Endothelial cell (in vitro differentiated cells): ENCODE results near the gene PSMD5. TPM values are rescaled to one million over a fixed set of nuclear protein-coding genes. Genes with fewer than 3 reads are reported as not detected.

Experiments used
- DNase-seq: peaks from one replicate; pipeline ENCODE4 v3.0.0; 2021; ENCODE audit warnings: low spot score
- H3K27ac Mint-ChIP-seq: one replicate; pipeline ENCODE4 v1.8.0; 2021; ENCODE audit warnings: mixed read lengths, inconsistent platforms; ENCODE audit not compliant: unreplicated experiment
- H3K27me3 Mint-ChIP-seq: one replicate; pipeline ENCODE4 v1.8.0; 2021; ENCODE audit warnings: mild to moderate bottlenecking, moderate library complexity, mixed read lengths, inconsistent platforms; ENCODE audit not compliant: unreplicated experiment
- H3K36me3 Mint-ChIP-seq: one replicate; pipeline ENCODE4 v1.8.0; 2021; ENCODE audit warnings: mild to moderate bottlenecking, low read depth, mixed read lengths, inconsistent platforms; ENCODE audit not compliant: unreplicated experiment
- H3K4me1 Mint-ChIP-seq: one replicate; pipeline ENCODE4 v1.8.0; 2021; ENCODE audit warnings: mild to moderate bottlenecking, mixed read lengths, inconsistent platforms; ENCODE audit not compliant: unreplicated experiment
- H3K4me3 Mint-ChIP-seq: one replicate; pipeline ENCODE4 v1.8.0; 2021; ENCODE audit warnings: mild to moderate bottlenecking, mixed read lengths, inconsistent platforms; ENCODE audit not compliant: unreplicated experiment
- H3K9me3 Mint-ChIP-seq: one replicate; pipeline ENCODE4 v1.8.0; 2021; ENCODE audit warnings: mixed read lengths, inconsistent platforms; ENCODE audit not compliant: unreplicated experiment
- CTCF ChIP-seq: fragments of 200-600 bp; sonication (generic); IDR thresholded peaks from one replicate; pipeline ENCODE4 v1.5.0; 2021; ENCODE audit warnings: antibody characterized with exemption; ENCODE audit not compliant: unreplicated experiment
- total RNA-seq: library from RNA; stranded (reverse); fragmentation: NEBNext Ultra II Directional; extraction: Animal tissue kit (Norgen Biotek cat#: 25700); gene quantifications from one replicate; pipeline ENCODE4 v1.2.1, GENCODE V29; 2021; ENCODE audit not compliant: unreplicated experiment

The PSMD5 gene
- total RNA-seq, 1 donor from 2014 or later, result 42.9 TPM

DNA sequence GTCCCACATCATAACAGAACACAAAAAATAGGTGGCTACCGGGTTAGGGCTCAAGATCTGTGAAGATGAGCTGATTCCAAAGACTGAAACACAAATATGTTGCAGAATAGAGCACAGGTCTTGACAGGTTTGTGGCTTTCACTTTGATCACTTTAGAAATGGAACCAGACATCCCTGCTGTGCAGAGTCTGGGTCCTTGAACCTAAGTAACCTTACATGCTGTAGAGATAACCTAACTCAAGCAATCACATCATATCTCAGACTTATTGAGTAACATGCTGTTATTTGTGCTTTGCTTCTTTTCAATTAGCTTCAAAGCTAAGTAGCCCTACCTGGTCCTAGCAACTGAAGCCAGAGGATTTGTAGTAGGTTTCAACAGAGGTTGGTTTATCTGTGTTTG, 73.8 kb downstream of the PSMD5 start:
- peaks cover 14% of the 10 kb centered on the region for H3K36me3 Mint-ChIP-seq
- no peak for TF ChIP-seq CTCF
- no peaks in the 10 kb centered on the region for H3K9me3 Mint-ChIP-seq
- no peak overlapping the region for H3K4me3 Mint-ChIP-seq
- no peaks in the 10 kb centered on the region for H3K27me3 Mint-ChIP-seq
- no peak for DNase-seq
- H3K27ac Mint-ChIP-seq, result no peak overlapping the region
- H3K4me1 Mint-ChIP-seq, result no peaks in the 10 kb centered on the region

DNA sequence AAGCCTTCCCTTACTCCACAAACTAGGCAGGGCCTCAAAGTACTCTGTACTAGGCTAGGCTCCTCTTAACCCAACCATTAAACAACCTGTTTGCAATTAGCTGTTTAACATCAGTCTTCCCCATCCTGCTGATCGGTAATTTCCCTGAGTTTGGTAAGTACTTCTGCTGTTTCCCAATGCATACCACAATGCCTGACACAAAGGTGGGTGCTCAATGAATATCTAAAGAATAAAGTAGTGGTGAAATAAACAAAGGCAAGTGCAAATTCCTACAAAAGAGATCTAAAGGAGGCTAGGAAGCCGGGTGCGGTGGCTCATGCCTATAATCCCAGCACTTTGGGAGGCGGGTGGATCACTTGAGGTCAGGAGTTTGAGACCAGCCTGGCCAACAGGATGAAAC, 74.5 kb downstream of the PSMD5 start:
- Mint-ChIP-seq H3K36me3 (peaks cover 12% of the 10 kb centered on the region), H3K4me3 (no peak overlapping the region), H3K27me3 (no peaks in the 10 kb centered on the region), H3K4me1 (no peaks in the 10 kb centered on the region), H3K9me3 (no peaks in the 10 kb centered on the region), H3K27ac (no peak overlapping the region)
- DNase-seq, result no peak
- no peak for TF ChIP-seq CTCF

DNA sequence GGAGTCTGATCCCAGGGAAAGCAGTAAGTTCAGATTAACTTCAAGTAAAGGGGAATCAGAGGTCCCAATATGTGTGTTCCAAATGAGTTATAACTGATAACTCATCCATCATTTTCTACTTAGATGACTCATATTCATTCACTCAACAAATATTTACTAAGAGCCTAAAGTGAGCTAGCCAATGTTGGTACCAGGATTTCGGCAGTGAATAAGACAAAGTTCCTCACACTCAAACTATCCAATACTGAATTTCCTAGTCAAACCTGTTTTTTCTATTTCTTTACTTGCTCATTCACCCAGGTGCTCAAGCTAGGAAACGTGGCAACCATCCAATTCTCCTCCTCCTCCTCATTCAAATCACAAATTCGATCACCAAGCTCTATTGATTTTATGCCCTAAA, 75.3 kb downstream of the PSMD5 start:
- Mint-ChIP-seq H3K9me3 (no peaks in the 10 kb centered on the region), H3K27ac (no peak overlapping the region), H3K36me3 (peaks cover 9% of the 10 kb centered on the region), H3K27me3 (no peaks in the 10 kb centered on the region), H3K4me1 (no peaks in the 10 kb centered on the region), H3K4me3 (no peak overlapping the region)
- no peak for DNase-seq
- TF ChIP-seq CTCF, result no peak

Other genes starting within 250 kb of the PSMD5 start
- 2.6 TPM for gene MEGF9, start 128.5 kb downstream of the PSMD5 start, total RNA-seq
- 58.4 TPM for gene FBXW2, start 49.5 kb downstream of the PSMD5 start, total RNA-seq
- gene PHF19, start 34.3 kb upstream of the PSMD5 start, total RNA-seq, result 10.0 TPM
- 1.4 TPM for gene TRAF1, start 83.9 kb upstream of the PSMD5 start, total RNA-seq
- 0.41 TPM for gene C5, start 207.4 kb upstream of the PSMD5 start, total RNA-seq
- 23.6 TPM for gene CNTRL, start 232.0 kb upstream of the PSMD5 start, total RNA-seq